ENCODE measurements around the gene ASB15. TPM values are rescaled to one million over a fixed set of nuclear protein-coding genes. Genes with fewer than 3 reads are reported as not detected.
"Not testable (repeated sequence)": the region's sequence is repeated elsewhere in the genome, so short reads cannot be mapped to it uniquely, and the experiment has no call there.

Gene ASB15
- total and polyA plus RNA-seq, 2 donors from 2014 or later = 1.8 TPM; not detected in 1

- FAIRE-seq (no peak), DNase-seq (no peak)
- intact Hi-C loops (cut with DNase I) = no loop called here
- H3K9me3 ChIP-seq (ENCODE audit: control insufficient read depth in 2 of 3, insufficient read depth in 1 of 3, low read length in 3 of 3) = no peaks in the 10 kb centered on the region
- no peak overlapping the region for H3K9ac ChIP-seq (ENCODE audit: low read length in 3 of 3)
- no peaks in the 10 kb centered on the region for H3K27me3 ChIP-seq (ENCODE audit: control insufficient read depth, insufficient read depth, low read length)
- no peak overlapping the region for H3K27ac ChIP-seq (ENCODE audit: low read depth in 2 of 2, low read length in 2 of 2)
- H3K4me1 ChIP-seq (ENCODE audit: control insufficient read depth in 2 of 3, insufficient read depth in 2 of 3, low read depth in 1 of 3, low read length in 3 of 3) = no peaks in the 10 kb centered on the region
- H3K36me3 ChIP-seq (ENCODE audit: control insufficient read depth in 2 of 3, insufficient read depth in 3 of 3, low read length in 3 of 3) = no peaks in the 10 kb centered on the region
- TF ChIP-seq CTCF (IDR thresholded peaks at IDR 0.05; ENCODE audit: borderline replicate concordance, extremely low read depth, insufficient read depth) = no peak
- H3K4me3 ChIP-seq (ENCODE audit: low read length in 3 of 3) = no peak overlapping the region
Observed at GRCh38 chr7:123633553-123633952, 31.9 kb downstream of the ASB15 start.

DNA sequence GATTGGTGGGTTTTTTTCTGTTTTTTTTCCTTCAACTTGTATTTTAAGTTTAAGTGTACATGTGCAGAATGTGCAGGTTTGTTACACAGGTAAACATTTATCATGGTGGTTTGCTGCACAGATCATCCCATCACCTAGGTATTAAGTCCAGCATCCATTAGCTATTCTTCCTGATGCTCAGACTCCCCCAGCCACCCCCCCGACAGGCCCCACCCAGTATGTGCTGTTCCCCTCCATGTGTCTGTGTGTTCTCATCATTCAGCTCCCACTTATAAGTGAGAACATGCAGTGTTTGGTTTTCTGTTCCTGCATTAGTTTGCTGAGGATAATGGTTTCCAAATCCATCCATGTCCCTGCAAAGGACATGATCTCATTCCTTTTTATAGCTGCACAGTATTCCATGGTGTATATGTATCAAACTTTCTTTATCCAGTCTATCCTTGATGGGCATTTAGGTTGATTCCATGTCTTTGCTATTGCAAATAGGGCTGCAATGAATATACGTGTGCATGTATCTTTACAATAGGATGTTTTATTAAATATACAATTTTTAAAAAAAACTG lies 32.5 kb downstream of the ASB15 start:
- H3K27ac ChIP-seq (ENCODE audit: low read depth in 2 of 2, low read length in 2 of 2); H3K9ac ChIP-seq (ENCODE audit: low read length in 3 of 3); DNase-seq; H3K36me3 ChIP-seq (ENCODE audit: control insufficient read depth in 2 of 3, insufficient read depth in 3 of 3, low read length in 3 of 3); intact Hi-C loops (cut with DNase I); FAIRE-seq; H3K4me3 ChIP-seq (ENCODE audit: low read length in 3 of 3); H3K4me1 ChIP-seq (ENCODE audit: control insufficient read depth in 2 of 3, insufficient read depth in 2 of 3, low read depth in 1 of 3, low read length in 3 of 3); H3K27me3 ChIP-seq (ENCODE audit: control insufficient read depth, insufficient read depth, low read length); H3K9me3 ChIP-seq (ENCODE audit: control insufficient read depth in 2 of 3, insufficient read depth in 1 of 3, low read length in 3 of 3): not testable (repeated sequence)

GRCh38 chr7:123635551-123636359 lies 34.1 kb downstream of the ASB15 start:
- Histone ChIP-seq H3K4me3 (ENCODE audit: low read length in 3 of 3) (no peak overlapping the region), H3K36me3 (ENCODE audit: control insufficient read depth in 2 of 3, insufficient read depth in 3 of 3, low read length in 3 of 3) (no peaks in the 10 kb centered on the region), H3K27ac (ENCODE audit: low read depth in 2 of 2, low read length in 2 of 2) (no peak overlapping the region), H3K9ac (ENCODE audit: low read length in 3 of 3) (no peak overlapping the region), H3K27me3 (ENCODE audit: control insufficient read depth, insufficient read depth, low read length) (no peaks in the 10 kb centered on the region), H3K9me3 (ENCODE audit: control insufficient read depth in 2 of 3, insufficient read depth in 1 of 3, low read length in 3 of 3) (no peaks in the 10 kb centered on the region), H3K4me1 (ENCODE audit: control insufficient read depth in 2 of 3, insufficient read depth in 2 of 3, low read depth in 1 of 3, low read length in 3 of 3) (no peaks in the 10 kb centered on the region)
- TF ChIP-seq CTCF (IDR thresholded peaks at IDR 0.05; ENCODE audit: borderline replicate concordance, extremely low read depth, insufficient read depth) = peak; percentile 45
- intact Hi-C loops (cut with DNase I) = no loop called here
- FAIRE-seq = peak; percentile 97
- peak in 2 of 5 donors; percentile 32 to 52 for DNase-seq

DNA sequence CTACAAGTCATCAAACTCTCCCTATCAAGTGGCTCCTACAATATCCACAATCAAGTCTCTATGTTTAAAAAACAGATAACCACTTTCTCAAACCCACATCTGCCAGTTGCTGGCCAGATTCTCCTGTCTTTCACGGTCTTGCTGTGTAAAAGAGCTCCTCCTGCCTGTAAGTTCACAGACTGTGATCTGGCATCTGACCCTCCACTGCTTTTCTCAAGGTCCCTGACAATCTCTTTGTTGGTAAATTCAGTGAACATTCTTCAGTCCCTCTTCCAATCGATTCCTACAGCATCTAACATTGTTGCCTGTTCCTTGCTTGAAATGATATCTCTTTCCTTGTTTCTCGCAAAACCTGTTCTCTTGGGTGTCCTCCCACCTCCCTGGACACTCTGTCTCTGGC lies 35.6 kb downstream of the ASB15 start:
- Histone ChIP-seq H3K27ac (ENCODE audit: low read depth in 2 of 2, low read length in 2 of 2) (no peak overlapping the region), H3K36me3 (ENCODE audit: control insufficient read depth in 2 of 3, insufficient read depth in 3 of 3, low read length in 3 of 3) (no peaks in the 10 kb centered on the region), H3K4me3 (ENCODE audit: low read length in 3 of 3) (no peak overlapping the region), H3K9me3 (ENCODE audit: control insufficient read depth in 2 of 3, insufficient read depth in 1 of 3, low read length in 3 of 3) (no peaks in the 10 kb centered on the region), H3K9ac (ENCODE audit: low read length in 3 of 3) (no peak overlapping the region), H3K4me1 (ENCODE audit: control insufficient read depth in 2 of 3, insufficient read depth in 2 of 3, low read depth in 1 of 3, low read length in 3 of 3) (no peaks in the 10 kb centered on the region), H3K27me3 (ENCODE audit: control insufficient read depth, insufficient read depth, low read length) (no peaks in the 10 kb centered on the region)
- intact Hi-C loops (cut with DNase I) = no loop called here
- no peak for TF ChIP-seq CTCF (IDR thresholded peaks at IDR 0.05; ENCODE audit: borderline replicate concordance, extremely low read depth, insufficient read depth)
- no peak for DNase-seq
- no peak for FAIRE-seq

Measured in kidney (tissue), 14 donors.